Nephron (organoid): ENCODE results near the gene ASTN2.

Experiments used
- H3K27ac Mint-ChIP-seq, 3 experiments: 2 replicates each; pipeline ENCODE4 v1.8.0; 2020; ENCODE audit warnings: mixed read lengths in 3 of 3, mild to moderate bottlenecking in 2 of 3, moderate library complexity in 1 of 3
- H3K27me3 Mint-ChIP-seq: 2 replicates; pipeline ENCODE4 v1.8.0; 2021; ENCODE audit warnings: low read depth, mild to moderate bottlenecking, moderate library complexity, mixed read lengths
- H3K36me3 Mint-ChIP-seq: 2 replicates; pipeline ENCODE4 v1.8.0; 2020; ENCODE audit warnings: low read depth, mixed read lengths
- H3K4me1 Mint-ChIP-seq: 2 replicates; pipeline ENCODE4 v1.8.0; 2020; ENCODE audit warnings: mixed read lengths
- H3K4me3 Mint-ChIP-seq, 3 experiments: 2 replicates each; pipeline ENCODE4 v1.8.0; 2020; ENCODE audit warnings: mild to moderate bottlenecking in 3 of 3, mixed read lengths in 3 of 3, moderate library complexity in 2 of 3
- H3K9me3 Mint-ChIP-seq: 2 replicates; pipeline ENCODE4 v1.8.0; 2020; ENCODE audit warnings: mixed read lengths
- TF ChIP-seq, protein P1 (sequence below), 3 experiments: fragments of 200-600 bp; sonication (generic); IDR thresholded peaks; one replicate each; pipeline ENCODE4 v1.5.0; 2021; ENCODE audit warnings: antibody characterized with exemption in 3 of 3; ENCODE audit not compliant: unreplicated experiment in 3 of 3

The ASTN2 gene

DNA sequence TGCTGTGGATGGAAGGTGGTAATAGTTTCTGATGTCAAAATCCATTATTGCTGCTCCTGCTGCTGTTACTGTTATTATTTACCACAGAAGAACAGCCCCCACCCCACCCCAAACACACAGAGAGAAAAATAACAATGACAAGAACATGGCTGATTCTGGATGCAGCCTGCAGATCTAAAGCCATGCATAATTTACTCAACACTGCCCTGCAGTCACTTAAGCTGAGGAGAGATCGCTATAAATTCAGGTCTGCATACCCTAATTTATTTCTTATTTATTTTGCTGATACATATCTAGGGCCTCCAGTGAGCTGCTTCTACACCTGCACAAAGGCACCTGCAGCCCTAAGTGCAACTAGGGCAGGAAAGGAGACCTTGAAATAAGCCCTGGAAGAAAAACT is 595.7 kb downstream of the ASTN2 start:
- no peak overlapping the region for H3K4me3 Mint-ChIP-seq

DNA sequence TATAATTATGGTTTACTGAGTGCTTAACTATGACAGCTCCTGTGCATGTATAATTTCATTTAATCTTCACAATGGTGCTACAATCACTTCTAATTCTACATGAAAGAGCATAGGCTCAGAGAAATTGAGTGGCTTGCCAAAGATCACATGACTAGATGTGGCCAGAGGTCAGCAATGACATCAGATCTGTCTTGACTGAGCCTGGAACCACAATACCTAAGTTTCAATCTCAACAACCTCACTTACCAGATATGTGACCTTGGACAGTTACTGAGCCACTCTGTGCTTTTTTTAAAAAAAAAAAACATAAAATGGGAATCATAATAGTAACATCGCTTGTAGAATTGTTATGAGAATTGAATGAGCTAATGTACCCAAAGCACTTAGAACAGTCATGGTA is 597.1 kb downstream of the ASTN2 start:
- no peak overlapping the region for H3K27ac Mint-ChIP-seq
- no peak overlapping the region for H3K4me3 Mint-ChIP-seq
- H3K9me3 Mint-ChIP-seq = no peaks in the 10 kb centered on the region
- H3K36me3 Mint-ChIP-seq = no peaks in the 10 kb centered on the region
- TF ChIP-seq, protein P1, sequence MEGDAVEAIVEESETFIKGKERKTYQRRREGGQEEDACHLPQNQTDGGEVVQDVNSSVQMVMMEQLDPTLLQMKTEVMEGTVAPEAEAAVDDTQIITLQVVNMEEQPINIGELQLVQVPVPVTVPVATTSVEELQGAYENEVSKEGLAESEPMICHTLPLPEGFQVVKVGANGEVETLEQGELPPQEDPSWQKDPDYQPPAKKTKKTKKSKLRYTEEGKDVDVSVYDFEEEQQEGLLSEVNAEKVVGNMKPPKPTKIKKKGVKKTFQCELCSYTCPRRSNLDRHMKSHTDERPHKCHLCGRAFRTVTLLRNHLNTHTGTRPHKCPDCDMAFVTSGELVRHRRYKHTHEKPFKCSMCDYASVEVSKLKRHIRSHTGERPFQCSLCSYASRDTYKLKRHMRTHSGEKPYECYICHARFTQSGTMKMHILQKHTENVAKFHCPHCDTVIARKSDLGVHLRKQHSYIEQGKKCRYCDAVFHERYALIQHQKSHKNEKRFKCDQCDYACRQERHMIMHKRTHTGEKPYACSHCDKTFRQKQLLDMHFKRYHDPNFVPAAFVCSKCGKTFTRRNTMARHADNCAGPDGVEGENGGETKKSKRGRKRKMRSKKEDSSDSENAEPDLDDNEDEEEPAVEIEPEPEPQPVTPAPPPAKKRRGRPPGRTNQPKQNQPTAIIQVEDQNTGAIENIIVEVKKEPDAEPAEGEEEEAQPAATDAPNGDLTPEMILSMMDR (IDR thresholded peaks at IDR 0.05; ENCODE audit: unreplicated experiment in 3 of 3) = no peak
- no peaks in the 10 kb centered on the region for H3K27me3 Mint-ChIP-seq
- no peaks in the 10 kb centered on the region for H3K4me1 Mint-ChIP-seq

More for the DNA sequence above, 595.7 kb downstream of the ASTN2 start:
- Mint-ChIP-seq H3K36me3 (no peaks in the 10 kb centered on the region), H3K9me3 (no peaks in the 10 kb centered on the region), H3K27me3 (no peaks in the 10 kb centered on the region), H3K27ac (no peak overlapping the region), H3K4me1 (no peaks in the 10 kb centered on the region)
- TF ChIP-seq, protein P1 (IDR thresholded peaks at IDR 0.05; ENCODE audit: unreplicated experiment in 3 of 3) = no peak

- no peak overlapping the region for H3K27ac Mint-ChIP-seq
- H3K27me3 Mint-ChIP-seq = no peaks in the 10 kb centered on the region
- H3K4me3 Mint-ChIP-seq = no peak overlapping the region
- no peaks in the 10 kb centered on the region for H3K36me3 Mint-ChIP-seq
- TF ChIP-seq, protein P1 (IDR thresholded peaks at IDR 0.05; ENCODE audit: unreplicated experiment in 3 of 3) = no peak
- no peaks in the 10 kb centered on the region for H3K4me1 Mint-ChIP-seq
- H3K9me3 Mint-ChIP-seq = no peaks in the 10 kb centered on the region
These were observed 598.4 kb downstream of the ASTN2 start for GRCh38 chr9:116816484-116816883.

GRCh38 chr9:116815835-116816234 is 599.0 kb downstream of the ASTN2 start:
- TF ChIP-seq, protein P1 (IDR thresholded peaks at IDR 0.05; ENCODE audit: unreplicated experiment in 3 of 3) = no peak
- no peaks in the 10 kb centered on the region for H3K36me3 Mint-ChIP-seq
- no peaks in the 10 kb centered on the region for H3K4me1 Mint-ChIP-seq
- H3K4me3 Mint-ChIP-seq = no peak overlapping the region
- no peaks in the 10 kb centered on the region for H3K27me3 Mint-ChIP-seq
- H3K27ac Mint-ChIP-seq = no peak overlapping the region
- H3K9me3 Mint-ChIP-seq = no peaks in the 10 kb centered on the region

DNA sequence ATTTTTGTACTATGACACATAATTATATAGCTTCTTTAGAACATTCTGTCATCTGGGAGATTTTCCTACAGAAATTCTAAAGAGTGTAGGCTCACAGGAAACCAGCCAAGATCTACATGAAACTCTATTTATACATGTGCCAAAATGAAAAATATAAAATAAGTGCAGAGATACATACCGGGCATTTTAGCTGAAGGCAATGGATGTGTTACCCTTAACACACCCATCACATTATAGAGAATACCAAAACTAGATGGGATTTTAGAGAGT is 601.9 kb downstream of the ASTN2 start:
- no peaks in the 10 kb centered on the region for H3K9me3 Mint-ChIP-seq

More for the DNA sequence above, 601.9 kb downstream of the ASTN2 start:
- Mint-ChIP-seq H3K27me3 (no peaks in the 10 kb centered on the region), H3K4me3 (no peak overlapping the region), H3K36me3 (no peaks in the 10 kb centered on the region), H3K4me1 (no peaks in the 10 kb centered on the region), H3K27ac (no peak overlapping the region)
- TF ChIP-seq, protein P1 (IDR thresholded peaks at IDR 0.05; ENCODE audit: unreplicated experiment in 3 of 3) = no peak
